Fibroblast of skin of abdomen (primary cell): ENCODE measurements around the gene CACNA1C.
"Not testable (repeated sequence)": the region's sequence is repeated elsewhere in the genome, so short reads cannot be mapped to it uniquely, and the experiment has no call there.

ENCODE experiments used
- DNase-seq: peaks from one replicate; pipeline ENCODE4 v3.0.0-alpha.2; 2013

Gene CACNA1C

GRCh38 chr12:2113119-2113912 lies 60.5 kb downstream of the CACNA1C start:
- DNase-seq = no peak

DNA sequence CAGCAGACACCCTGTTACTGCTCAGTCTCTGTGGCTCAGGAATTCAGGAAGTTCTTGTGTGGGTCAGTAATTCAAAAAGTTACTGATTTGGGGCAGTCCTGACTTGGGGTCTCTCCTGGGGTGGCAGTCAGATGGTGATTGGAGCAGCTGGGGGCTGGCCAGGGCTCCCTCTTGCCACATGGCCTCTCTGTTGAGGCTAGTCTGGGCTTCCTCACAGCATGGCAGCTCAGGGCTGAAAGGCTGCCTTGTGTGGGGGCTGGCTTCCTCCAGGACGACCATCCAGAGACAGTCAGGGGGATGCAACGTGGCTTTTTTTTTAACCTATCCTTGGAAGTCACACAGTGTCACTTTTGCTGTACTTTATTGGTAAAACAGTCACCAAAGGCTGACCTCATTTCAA lies 61.3 kb downstream of the CACNA1C start:
- no peak for DNase-seq

DNA sequence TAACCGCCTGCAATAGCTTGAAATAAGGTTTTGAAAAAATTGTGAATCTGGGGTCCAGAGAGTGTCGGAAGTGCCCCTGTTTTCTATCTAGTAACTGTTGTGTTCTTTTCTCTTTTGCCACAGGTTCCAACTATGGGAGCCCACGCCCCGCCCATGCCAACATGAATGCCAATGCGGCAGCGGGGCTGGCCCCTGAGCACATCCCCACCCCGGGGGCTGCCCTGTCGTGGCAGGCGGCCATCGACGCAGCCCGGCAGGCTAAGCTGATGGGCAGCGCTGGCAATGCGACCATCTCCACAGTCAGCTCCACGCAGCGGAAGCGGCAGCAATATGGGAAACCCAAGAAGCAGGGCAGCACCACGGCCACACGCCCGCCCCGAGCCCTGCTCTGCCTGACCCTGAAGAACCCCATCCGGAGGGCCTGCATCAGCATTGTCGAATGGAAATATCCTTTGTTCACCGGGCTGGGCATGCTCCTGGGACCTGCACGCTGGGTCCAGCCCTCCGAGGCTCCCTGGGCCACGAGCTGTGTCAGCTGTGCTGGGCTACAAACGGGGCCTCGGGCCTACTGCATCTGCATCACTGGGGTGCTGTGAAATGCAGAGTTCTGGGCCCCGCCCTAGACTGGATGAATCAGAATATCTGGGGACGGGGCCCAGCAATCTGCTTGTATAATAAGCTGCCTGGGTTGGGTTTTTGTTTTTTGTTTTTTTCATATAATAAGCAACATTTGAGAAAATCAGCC lies 62.5 kb downstream of the CACNA1C start:
- DNase-seq = no peak

DNA sequence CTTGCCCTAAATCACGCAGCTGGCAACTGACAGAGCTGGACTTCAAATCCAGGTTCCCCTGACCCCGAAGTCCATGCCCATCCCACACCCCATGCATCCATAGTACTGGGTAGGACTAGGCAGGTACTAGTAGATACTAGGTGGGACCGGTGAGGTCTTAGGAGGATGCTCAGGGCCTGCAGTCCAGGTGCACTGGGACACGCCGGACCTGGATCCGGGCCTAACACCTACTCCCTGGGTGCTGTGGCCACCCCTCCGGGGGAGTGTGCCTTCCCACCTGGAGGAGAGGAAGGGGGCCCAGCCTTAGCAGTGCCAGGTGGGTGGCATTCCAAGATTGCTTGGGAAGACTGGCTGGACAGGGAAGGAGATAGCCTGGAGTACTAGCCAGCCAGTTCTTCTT lies 64.8 kb downstream of the CACNA1C start:
- no peak for DNase-seq

- DNase-seq = no peak
Observed at GRCh38 chr12:2118061-2118460, 65.3 kb downstream of the CACNA1C start.

- DNase-seq = no peak
Observed at GRCh38 chr12:2118481-2119255, 65.9 kb downstream of the CACNA1C start.

DNA sequence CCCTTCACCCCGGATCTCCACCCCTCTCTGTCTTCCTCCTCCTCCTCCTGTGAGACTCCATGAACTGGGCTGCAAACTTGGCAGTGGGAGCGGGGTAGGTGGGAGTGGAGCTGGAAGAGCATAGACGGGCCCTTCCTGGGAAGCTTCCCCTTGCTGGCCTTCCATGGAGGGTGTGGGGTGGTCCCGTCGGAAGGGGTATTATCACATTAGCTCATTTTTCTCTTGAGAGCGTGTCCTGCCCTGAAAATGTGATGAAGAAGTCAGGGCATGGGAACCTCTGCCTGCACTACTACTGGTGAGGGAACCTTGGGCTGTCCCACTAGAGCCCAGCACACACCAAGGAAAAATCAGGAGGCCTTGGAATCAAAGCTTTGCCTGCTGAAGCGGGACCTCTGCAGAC lies 66.5 kb downstream of the CACNA1C start:
- DNase-seq = no peak

GRCh38 chr12:2120982-2121758 lies 68.4 kb downstream of the CACNA1C start:
- DNase-seq = no peak

GRCh38 chr12:2124466-2125023 lies 71.8 kb downstream of the CACNA1C start:
- no peak for DNase-seq

GRCh38 chr12:2125651-2126522 lies 73.1 kb downstream of the CACNA1C start:
- no peak for DNase-seq

DNA sequence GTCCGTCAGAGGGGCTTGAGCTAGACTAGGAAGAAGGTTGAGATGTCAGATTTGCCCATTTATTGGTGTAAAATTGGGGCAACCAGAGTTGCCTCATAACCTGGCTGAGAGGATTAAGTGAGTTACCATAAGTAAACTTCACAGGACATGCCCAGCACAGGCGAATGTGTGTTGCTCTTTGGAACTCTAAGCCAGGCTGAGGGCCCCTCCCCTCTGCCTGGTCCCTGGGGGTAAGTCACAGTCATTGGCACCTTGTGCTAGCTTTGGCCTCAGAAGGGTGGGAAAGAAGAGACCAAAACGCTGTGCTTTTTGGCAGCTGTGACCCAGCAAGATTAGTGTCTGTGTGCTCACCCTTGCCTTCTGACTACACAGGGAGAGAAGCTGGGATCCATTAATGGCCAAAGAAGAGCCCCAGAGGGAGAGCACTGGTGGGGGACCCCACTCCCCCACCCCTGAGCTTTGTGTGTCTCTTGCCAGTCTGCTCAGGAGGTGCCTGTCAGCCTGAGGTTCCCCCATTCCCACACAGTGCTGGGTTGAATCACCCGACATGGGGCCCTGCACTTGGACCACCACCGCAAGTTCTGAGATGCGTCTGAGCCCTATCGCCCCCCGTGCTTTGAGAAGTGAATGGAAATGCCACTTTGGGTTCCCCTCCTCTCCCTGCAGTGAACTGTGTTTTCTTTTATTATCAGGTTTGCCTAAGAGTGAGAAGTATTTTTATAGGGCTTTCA lies 74.1 kb downstream of the CACNA1C start:
- DNase-seq = no peak

GRCh38 chr12:2129076-2129475 lies 76.3 kb downstream of the CACNA1C start:
- peak; percentile 65 for DNase-seq

- DNase-seq = not testable (repeated sequence)
Observed at GRCh38 chr12:2135661-2136418, 83.1 kb downstream of the CACNA1C start.

DNA sequence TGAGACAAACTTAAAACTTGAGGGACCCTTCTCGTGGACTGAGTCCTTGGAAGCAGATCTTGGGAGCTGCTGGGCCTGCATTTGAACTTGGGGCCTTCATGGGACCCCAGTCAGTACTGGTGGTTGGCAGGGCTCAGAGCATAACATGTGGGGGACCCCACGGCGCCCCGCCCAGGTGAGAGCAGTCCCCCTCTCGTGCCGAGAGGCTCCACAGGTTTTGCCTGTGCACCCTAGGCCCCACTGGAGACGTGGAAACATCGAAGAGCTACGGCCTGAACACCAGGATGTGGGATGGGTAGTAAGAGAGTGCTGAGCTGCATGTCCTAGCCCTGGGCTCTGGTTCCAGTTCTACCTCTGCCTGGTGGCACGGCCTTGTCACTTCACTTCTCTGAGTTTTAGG lies 84.1 kb downstream of the CACNA1C start:
- DNase-seq = no peak

GRCh38 chr12:2137711-2138110 lies 84.9 kb downstream of the CACNA1C start:
- no peak for DNase-seq

- no peak for DNase-seq
Observed at GRCh38 chr12:2138294-2138693, 85.5 kb downstream of the CACNA1C start.

GRCh38 chr12:2138871-2139308 lies 86.1 kb downstream of the CACNA1C start:
- no peak for DNase-seq

GRCh38 chr12:2139651-2140050 lies 86.9 kb downstream of the CACNA1C start:
- DNase-seq = no peak

GRCh38 chr12:2140858-2141519 lies 88.2 kb downstream of the CACNA1C start:
- DNase-seq = no peak
